HG02885 (cell line): ENCODE measurements around the gene NAA10.

Source experiments
- ATAC-seq: cut with Tn5 transposase; IDR thresholded peaks from one replicate; pipeline ENCODE4 v1.9.1; 2021; ENCODE audit warnings: mild to moderate bottlenecking; ENCODE audit not compliant: unreplicated experiment, poor library complexity

The NAA10 gene

GRCh38 chrX:153930011-153930910, 4.6 kb downstream of the NAA10 start:
- ATAC-seq: no peak

DNA sequence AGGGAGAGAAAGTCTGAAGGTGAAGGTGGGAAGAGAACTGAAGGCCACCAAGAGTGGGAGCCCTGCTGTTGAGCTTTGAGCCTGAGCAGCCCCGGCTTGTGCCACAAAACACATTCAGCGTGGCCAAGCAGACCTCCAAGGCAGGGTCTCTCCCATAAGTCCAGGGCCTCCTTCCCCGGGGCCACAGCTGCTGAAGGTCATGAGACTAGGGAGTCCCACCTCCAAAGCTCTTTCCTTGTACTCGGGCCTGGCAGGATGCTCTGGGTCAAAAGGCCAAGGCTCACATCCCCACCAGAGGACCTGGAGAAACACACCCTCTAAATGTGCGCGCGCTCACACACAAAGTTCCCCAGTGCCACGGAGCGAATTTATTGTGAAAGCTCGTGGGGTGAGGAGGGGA, 5.3 kb downstream of the NAA10 start:
- no peak for ATAC-seq

- ATAC-seq: no peak
Measured at GRCh38 chrX:153928846-153929245, 6.0 kb downstream of the NAA10 start.

DNA sequence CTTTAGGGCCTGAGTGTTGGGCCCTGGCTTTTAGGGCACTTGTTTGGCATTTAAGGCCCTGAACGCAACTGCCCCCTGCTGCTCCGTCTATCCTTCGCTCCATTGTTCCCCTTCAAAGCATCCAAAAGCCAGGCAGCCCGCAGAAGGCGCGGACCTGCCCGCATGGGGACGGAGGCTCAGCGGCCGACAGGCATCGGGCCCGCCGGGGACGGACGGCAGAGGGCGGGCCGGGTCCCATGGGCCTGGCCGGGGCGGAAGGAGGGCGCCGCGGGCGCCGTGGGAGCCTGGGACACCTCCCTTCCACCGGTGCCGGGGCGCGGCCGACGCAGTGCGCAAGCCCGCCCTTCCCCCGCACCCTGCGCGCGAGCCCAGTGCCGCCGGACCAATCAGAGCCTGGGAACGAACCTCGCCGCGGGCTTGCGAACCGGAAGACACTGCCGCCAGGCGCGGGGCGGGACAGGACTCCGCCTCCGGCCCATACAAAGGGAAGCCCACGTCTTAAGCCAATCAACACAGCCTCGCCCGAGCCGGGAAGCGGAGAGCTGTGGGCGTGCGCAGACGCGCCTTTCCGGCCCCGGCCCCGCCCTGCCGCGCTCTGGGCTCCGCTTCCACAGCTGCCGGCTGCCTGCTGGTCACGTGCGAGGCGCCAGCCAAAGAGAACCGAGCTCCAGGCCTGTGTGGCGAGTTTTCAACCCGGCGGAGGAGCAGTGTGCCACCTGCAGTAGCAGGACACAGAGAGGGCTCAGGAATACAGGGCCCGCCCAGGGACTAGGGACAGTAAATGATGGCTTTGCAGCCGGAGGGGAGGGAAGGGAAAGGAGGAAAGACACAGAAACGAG, 6.7 kb downstream of the NAA10 start:
- ATAC-seq: peak; percentile 81

DNA sequence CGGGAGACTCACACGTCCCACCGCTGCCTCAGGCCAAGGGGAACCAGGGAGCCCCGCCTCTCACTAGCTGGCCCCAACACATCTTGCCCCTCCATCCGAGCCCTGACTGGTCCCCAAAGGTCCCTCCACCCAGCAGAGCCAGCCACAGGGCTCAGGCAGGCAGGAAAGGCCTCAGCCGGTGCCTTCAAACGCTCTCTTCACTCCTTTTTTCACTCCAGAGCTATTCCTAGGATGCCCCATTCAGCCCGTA, 7.2 kb downstream of the NAA10 start:
- no peak for ATAC-seq

DNA sequence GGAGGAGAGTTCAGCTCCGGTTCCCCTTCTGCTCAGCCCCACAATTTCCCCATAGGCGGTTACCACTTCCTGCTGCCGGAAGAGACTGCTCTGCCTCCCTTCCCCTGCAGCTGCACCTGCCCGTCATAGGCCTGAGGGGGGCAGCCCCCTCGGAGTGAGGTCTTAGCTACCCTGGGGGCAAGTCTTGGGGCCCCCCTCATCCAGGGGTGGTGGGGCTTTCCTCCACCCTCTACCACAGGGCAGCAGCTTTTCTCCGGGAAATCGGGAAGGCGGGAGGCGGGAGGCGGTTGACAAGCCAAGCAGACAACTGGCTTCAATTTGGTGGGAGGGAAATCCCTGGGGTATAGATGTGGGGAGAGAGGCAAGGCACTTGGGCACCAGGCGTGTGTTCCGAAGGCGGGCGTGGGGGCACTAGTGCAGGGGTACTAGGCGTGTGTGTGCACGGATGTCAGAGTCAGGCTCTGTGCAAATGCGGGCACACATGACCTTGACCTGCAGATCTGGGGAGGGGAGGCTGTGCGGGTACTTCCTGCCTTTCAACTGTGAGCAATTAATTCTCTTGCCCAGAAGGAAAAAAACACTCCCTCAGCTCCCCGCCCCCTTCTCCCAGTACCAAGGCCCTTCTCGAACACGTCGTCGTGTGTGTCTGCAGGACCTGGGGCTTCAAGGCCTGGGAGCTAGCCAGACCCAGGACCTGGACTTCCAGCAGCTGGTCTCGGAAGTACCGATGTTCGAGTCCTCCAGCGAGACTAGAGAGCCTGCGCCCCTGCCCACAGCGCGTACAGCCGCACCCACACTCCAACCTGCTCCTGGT, 7.8 kb downstream of the NAA10 start:
- peak; percentile 32 for ATAC-seq

DNA sequence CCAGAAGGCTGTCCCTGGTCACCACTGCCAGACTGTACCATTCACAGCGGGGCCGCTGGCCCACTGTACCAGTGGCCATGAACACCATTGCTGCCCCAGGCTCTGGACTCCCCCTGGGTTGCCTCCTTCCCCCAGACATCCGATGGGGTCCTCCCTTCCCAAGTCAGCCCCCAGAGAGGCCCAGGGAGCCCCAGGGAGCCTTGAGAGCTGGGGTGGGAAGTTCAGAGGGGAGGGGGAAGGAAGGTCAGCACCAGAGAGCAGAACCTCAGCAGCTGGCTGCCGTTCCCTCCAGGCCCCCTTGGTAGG, 8.3 kb downstream of the NAA10 start:
- ATAC-seq: no peak

- no peak for ATAC-seq
Measured at GRCh38 chrX:153925739-153926551, 8.9 kb downstream of the NAA10 start, which contains the start of gene ARHGAP4. ARHGAP4 (minus strand) TSS chrX:153926264; CDS start chrX:153926202, 62 bp downstream.

GRCh38 chrX:153925387-153925738, 9.5 kb downstream of the NAA10 start:
- no peak for ATAC-seq

DNA sequence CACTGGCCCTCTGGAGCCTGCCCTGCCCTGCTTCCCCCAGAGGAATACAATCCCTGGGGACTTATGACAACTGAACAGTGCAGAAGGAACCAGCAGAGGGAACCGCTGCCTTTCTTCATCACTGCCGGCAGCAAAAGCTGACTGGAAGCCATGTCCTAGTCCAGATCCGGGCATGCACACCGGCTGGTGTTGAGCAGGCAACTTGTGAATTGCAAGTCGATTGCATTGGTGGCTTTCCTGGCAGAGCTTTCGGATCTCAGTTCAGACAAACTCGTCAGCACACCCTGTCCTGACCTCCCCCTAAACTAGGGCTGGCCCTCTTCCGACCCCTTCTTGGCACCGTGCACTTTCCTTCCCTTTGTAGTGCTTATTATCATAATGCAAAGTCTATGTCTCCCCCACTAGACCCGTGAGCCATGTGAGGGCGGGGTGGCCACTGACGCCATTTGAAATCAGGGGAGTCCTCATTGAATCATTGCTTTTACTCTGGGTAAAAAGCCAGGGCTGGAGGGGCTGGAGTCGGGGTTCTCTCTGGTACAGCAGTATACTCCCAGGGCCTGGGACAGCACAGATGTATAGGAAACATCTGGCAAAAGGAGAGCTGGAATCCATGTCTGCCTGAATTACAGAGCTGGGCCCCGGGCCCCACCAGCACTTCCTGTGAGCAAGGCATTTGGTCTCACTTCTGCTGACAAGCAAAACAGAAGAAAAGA, 10.5 kb downstream of the NAA10 start:
- ATAC-seq: no peak

DNA sequence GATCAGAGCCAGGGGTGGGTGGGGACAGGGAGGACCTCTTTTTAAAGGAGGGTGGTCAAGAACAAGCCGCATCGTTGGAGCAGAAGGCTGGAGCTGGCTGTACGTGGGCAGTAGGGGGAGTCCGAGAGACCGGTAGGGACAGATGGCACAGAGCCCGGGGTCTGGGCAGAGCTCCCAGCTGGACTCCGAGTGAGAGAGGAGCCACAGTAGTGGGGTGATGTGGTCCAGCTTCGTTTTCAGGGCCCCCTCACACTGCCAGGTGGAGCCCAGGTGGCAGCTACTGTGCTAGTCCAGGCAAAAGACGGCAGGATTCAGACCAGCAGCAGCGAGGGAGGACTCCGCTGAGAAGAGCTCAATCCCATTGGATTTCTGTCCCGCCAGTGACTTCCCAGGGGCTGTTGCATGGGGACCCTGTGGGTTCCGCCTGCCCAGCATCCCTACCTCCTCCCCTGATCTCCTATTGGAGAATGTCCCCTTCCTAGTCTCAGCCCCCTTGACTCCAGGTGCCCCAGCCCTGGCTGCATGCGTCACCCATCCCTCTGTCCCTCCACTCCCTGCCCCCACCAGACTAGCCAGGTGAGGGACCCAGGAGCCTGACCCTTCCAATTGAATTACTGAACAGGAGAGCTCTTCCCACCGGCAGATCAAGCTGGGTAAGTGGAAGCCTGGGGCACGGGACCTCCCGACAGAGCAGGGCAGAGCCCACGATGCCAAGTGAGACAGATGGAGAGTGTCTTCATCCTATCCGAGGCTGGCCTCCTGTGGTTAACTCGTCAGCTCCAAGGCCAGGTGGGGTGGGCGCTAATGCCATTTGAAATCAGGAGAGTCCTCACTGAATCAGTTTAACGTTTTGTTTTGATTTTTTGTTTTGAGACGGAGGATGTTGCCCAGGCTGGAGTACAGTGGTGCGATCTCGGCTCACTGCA, 11.6 kb downstream of the NAA10 start:
- no peak for ATAC-seq

- ATAC-seq: no peak
Measured at GRCh38 chrX:153921511-153922446, 13.1 kb downstream of the NAA10 start.

DNA sequence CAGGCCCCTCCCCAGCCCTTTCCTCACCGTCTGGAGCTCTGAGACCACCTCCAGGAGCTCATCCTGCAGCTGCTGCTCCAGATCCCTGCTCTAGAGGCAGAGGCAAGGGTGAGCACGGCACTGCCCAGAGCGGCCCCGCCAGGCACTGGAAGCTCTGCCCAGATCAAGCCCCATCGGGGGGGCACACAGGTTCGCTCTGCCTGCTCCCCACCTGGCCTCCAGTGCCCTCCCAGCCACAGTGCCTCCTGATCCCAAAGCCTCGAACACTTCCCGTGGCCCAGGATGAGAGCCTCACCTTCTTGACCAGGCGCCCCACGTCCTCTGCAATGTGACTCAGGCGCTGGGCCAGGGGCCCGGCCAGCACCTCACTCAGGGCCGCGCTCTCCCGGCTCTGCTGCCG, 13.8 kb downstream of the NAA10 start:
- ATAC-seq: no peak

GRCh38 chrX:153920546-153920945, 14.3 kb downstream of the NAA10 start:
- ATAC-seq: no peak

- no peak for ATAC-seq
Measured at GRCh38 chrX:153919281-153919680, 15.6 kb downstream of the NAA10 start.

DNA sequence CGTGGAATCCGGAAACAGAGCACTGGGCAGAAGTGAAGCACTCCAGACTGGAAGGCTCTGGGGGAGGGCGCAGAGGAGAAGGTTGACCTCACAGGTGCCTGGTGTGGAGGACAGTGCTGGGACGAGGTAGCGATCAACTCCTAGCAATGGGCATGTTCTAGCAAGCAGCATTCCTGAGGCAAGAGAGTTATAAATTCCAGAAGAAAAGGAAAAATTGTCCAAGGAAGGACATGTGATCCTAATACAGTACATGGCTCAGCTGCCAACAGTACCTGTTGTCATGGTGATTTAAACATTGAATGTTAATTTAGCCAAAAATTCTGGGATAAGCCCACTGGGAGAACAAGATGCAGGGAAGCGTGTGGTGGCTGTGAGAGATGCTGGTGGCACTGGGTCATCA, 17.0 kb downstream of the NAA10 start:
- ATAC-seq: no peak

DNA sequence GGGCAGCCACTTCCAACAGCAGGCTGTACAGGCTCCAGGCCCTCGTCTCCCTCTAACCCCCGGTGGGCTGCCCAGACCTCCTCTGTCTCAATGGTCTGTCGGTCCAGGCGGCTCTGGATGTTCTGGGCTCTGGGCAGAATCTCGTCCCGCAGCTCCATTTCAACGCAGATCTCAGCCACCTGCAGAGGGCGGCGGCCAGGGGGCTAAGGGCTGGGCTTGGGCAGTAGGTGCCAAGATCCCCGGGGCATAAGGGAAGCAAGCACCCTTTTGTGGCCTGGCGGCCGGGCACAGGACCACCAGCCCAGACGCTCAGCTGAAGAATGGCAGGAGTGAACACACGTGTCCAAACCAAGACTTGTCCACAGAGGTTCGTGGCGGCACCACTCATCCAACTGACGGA, 21.1 kb downstream of the NAA10 start:
- no peak for ATAC-seq

- no peak for ATAC-seq
Measured at GRCh38 chrX:153913211-153913610, 21.6 kb downstream of the NAA10 start.
